MG63 (cell line): ENCODE data around the gene ZNF423. TPM values are rescaled to one million over a fixed set of nuclear protein-coding genes. Genes with fewer than 3 reads are reported as not detected.
A peak's percentile ranks its signal among the peaks of the same experiment; 100 is the strongest.
"Not testable (repeated sequence)": the region's sequence is repeated elsewhere in the genome, so short reads cannot be mapped to it uniquely, and the experiment has no call there.

Experiments used
- DNase-seq: peaks from one replicate; pipeline ENCODE4 v3.0.0-alpha.2; 2020
- H3K27me3 ChIP-seq: fragments of 250-450 bp; sonication (Bioruptor Pico); 2 replicates; pipeline ENCODE4 v1.5.1; 2020; ENCODE audit warnings: mild to moderate bottlenecking, moderate library complexity
- H3K36me3 ChIP-seq: fragments of 250-450 bp; sonication (Bioruptor Pico); 2 replicates; pipeline ENCODE4 v1.5.1; 2020; ENCODE audit warnings: mild to moderate bottlenecking, moderate library complexity
- H3K4me3 ChIP-seq: fragments of 250-450 bp; sonication (Bioruptor Pico); 2 replicates; pipeline ENCODE4 v1.5.1; 2020; ENCODE audit warnings: mild to moderate bottlenecking, moderate library complexity
- H3K9me3 ChIP-seq: fragments of 250-450 bp; sonication (Bioruptor Pico); 2 replicates; pipeline ENCODE4 v1.5.1; 2020; ENCODE audit warnings: mild to moderate bottlenecking, moderate library complexity
- total RNA-seq: library from RNA; depleted of rRNA; stranded (reverse); fragments of >200 nt; shearing (Covaris generic); gene quantifications from 2 replicates; pipeline ENCODE4 v1.2.3, GENCODE V29; 2014; ENCODE audit warnings: low replicate concordance

Gene ZNF423
- total RNA-seq, 1 experiment from 2014 or later = 0.07 TPM

DNA sequence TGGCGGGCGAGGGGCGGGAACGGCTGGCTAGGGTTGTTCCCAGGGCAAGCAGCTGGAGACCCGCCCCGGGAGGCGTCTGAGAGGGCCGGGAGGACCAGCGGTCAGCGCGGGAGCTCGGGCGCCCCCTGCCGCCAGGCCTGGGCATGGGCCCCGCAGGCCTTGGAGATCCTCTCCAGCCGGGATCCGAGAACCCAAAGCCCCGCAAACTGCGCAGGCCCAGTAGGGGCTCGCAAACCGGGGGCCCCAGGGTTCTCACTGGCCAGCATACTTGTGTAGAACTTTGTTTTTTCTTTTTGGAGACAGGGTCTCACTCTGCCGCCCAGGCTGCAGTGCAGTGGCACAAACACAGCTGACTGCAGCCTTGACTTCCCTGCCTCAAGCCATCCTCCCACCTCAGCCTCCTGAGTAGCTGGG is 20.8 kb upstream of the ZNF423 start:
- Histone ChIP-seq H3K4me3 (no peak overlapping the region), H3K27me3 (no peaks in the 10 kb centered on the region), H3K36me3 (no peaks in the 10 kb centered on the region), H3K9me3 (no peaks in the 10 kb centered on the region)
- peak; percentile 37 for DNase-seq

DNA sequence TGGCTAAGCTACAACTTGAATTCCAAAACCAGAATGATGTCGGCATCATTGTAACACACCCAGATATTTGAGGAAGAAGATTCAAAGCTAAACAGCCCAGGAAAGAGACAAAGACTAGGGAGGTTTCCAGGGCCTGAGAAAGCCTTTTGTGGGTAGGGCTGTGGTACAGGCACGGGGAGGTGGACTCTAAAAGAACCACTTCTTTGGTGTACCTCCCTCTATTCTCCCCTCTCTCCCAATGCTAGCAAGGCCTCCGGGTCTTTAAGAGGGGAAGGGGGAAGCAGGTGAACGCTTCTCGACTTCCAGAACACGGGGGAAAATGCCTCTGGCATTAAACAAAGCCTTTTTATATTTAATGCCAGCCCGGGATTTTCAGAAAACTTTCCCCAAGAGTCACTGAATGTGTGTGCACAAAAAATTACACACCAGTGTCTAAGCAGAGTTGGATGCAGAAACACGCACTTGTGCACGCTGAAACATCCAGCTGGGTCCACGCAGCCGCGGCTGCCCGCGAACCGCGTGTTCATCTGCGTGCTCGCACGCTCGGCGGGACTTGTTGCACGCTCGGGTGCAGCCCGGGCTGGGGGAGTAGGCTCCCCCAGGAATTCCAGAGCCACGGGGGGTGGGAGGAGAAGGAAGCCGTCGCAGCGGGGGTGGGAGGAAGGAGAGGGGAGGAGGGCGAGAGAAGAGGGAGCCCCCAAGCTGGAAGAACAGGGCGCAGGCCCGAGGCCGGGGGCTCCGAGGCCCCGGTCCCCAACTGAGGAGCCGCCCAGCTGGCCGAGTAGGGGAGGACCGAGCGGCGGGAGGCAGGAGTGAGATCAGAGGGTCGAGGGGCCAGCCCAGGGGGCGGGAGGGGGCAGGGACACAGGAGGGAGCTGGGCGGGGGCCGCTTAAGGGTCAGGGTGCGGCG is 20.1 kb upstream of the ZNF423 start:
- no peaks in the 10 kb centered on the region for H3K36me3 ChIP-seq
- H3K4me3 ChIP-seq = no peak overlapping the region
- no peaks in the 10 kb centered on the region for H3K9me3 ChIP-seq
- DNase-seq = no peak
- H3K27me3 ChIP-seq = no peaks in the 10 kb centered on the region

DNA sequence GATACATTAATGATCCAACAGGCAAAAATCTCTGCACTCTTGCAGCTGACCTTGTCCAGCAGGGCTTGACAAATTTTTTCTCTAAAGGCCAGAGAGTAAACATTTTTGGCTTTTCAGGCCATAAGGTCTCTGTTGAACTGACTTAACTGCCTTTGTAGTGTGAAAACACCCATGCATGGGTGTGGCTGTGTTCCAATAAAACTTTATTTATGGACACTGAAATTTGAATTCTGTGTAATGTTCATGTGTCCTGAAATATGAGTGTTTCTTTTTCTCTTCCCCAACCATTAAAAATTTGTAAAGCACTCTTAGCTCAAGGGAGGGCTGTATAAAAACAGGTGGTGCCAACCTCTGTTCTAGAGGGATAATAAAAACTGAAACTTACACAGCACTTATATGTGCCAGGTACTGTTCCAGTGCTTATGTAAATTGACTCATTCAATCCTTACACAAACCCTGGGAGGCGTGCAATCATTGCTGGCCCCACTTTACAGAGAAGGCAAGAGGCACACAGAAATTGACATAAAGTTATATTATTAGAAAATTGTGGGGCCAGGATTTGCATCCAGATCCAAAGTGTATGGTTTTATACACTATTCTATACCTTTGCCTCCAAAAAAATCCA is 18.8 kb upstream of the ZNF423 start:
- no peaks in the 10 kb centered on the region for H3K27me3 ChIP-seq
- no peak for DNase-seq
- H3K9me3 ChIP-seq = no peaks in the 10 kb centered on the region
- H3K4me3 ChIP-seq = no peak overlapping the region
- H3K36me3 ChIP-seq = no peaks in the 10 kb centered on the region

DNA sequence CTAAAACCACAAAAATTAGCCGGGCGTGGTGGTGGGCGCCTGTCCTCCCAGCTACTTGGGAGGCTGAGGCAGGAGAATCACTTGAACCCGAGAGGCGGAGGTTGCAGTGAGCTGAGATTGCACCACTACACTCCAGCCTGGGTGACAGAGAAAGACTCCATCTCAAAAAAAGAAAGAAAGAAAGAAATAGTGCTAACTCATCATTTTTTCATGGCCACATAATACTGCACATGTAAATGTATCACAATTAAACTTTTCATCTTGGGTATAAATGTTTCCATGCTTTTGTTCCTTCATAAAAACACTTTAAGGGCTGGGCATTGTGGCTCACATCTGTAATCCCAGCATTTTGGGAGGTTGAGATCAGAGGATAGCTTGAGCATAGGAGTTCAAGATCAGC is 15.9 kb upstream of the ZNF423 start:
- H3K9me3 ChIP-seq, DNase-seq, H3K4me3 ChIP-seq, H3K36me3 ChIP-seq, H3K27me3 ChIP-seq: not testable (repeated sequence)

DNA sequence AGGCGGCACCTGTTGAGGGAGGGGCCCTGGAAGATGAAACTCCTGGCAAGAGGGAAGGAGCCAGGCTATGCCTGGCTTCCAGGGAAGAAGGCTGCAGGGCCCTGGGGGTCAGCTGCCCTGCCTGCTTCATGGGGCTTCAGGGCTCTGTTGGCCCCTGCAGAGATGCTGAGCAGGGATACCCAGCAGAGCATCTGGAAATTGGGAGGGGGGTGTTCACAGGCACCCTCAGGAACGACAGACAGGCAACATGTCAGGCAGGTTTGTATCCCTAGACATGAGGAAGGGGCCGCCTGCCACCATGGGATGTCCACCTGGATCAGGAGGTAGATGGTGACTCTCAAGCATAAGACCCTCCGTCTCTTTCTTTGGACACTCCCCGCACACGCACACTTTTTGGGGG is 13.8 kb upstream of the ZNF423 start:
- DNase-seq = no peak
- Histone ChIP-seq H3K36me3 (no peaks in the 10 kb centered on the region), H3K27me3 (no peaks in the 10 kb centered on the region), H3K9me3 (no peaks in the 10 kb centered on the region), H3K4me3 (no peak overlapping the region)

DNA sequence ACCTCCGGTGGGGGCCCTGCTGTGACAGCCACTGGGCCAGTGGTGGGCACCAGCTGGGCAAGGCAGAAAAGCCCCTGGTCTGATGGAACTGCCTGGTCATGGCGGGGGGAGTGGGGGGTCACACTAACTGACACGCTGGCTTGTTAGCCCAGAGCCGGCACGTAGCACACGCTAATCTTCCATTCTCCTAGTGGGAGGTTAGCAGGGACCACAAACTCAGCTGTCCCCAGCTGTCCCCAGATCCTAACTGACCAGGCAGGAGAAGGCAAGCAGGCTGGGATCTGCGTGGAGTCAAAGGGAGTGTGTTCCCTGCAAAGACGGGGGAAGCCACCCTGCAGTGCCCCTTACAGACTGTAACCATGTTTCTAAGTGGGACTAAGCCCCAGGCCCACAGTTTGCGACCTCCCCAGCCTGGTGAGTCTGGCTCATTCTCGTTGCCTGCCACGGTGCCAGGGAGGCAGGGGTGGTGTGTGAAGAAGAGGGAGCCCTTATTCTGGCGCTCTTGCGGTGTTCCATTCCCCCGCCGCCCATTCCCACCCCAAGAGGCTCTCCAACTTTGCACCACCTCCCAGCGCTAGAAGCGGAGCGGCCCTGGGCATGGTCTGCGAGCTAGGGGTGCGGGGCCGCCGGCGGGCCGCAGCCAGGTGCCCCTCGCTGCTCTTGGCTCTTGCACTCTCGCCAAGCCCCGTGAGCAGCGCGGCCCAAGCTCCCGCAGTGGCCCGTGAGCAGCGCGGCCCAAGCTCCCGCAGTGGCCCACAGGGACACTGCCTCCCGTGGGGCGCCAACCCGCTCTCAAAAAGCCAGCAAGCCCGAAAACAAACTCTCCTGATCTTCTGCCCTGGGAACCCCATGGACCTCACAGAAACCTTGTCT is 12.1 kb upstream of the ZNF423 start:
- no peak overlapping the region for H3K4me3 ChIP-seq
- DNase-seq = no peak
- H3K9me3 ChIP-seq = no peaks in the 10 kb centered on the region
- H3K27me3 ChIP-seq = no peaks in the 10 kb centered on the region
- no peaks in the 10 kb centered on the region for H3K36me3 ChIP-seq

DNA sequence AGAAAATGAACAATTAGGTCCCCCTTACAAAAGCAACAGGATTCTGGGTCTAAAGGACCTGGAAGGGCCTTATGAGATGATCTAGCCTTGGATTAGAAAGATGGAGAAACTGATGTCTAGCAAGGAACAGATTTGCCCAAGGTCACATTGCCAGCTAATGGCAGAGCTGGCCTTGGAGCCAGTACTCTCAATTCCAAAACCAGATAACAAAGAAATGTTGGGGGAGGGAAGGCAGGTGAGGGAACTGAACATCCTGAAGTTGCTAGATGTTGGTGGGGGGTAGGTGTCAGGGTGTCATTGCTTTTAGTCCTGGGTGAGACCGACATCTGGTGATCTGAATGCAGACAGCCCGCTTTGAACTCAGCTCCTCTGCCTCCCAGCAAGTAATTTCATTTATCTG is 11.3 kb upstream of the ZNF423 start:
- DNase-seq = no peak
- H3K27me3 ChIP-seq = no peaks in the 10 kb centered on the region
- no peaks in the 10 kb centered on the region for H3K9me3 ChIP-seq
- no peak overlapping the region for H3K4me3 ChIP-seq
- H3K36me3 ChIP-seq = no peaks in the 10 kb centered on the region

DNA sequence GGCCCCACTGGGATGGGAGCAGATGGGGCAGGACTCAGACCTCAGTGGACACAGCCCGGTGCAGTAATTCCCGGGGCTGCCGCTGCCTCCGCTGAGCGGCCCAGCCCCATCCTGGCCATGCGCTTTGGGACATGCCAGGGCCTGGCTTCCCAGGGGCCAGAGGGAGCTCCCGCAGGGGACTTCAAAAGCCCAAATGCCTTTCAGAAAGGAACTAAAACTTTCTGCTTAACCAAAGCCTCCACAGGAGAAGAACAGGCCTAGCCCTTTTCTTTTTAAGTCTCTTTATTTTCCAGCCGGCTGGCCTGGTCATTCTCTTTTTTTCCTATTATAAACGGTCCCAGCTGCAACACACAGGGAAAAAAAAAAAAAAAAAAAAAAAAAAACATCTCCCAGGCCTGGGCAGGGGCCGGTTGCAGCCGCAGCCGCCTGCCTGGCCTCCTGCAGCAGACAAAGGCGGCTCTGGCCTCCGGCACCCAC is 10.7 kb upstream of the ZNF423 start:
- Histone ChIP-seq H3K27me3 (no peaks in the 10 kb centered on the region), H3K36me3 (no peaks in the 10 kb centered on the region), H3K4me3 (no peak overlapping the region), H3K9me3 (no peaks in the 10 kb centered on the region)
- no peak for DNase-seq

DNA sequence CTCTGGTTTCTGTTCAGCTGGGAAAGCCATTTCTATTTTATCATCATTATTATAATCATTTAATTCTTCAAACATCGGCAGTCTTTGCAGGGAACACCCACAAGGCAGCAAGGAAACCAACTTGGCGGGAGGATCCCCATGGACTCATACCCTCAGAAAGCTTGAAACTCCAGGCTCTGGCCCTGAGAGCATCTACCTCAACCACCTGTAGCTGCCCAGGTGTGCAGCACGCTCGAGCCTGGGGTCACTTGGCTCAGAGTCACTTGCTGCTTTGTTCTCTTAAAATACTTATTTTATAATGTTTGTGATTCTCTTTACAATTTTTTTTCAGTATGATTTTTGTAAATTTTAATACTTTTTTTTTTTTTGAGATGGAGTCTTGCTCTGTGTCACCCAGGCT is 6.8 kb upstream of the ZNF423 start:
- no peaks in the 10 kb centered on the region for H3K36me3 ChIP-seq
- no peak overlapping the region for H3K4me3 ChIP-seq
- H3K27me3 ChIP-seq = peaks cover 11% of the 10 kb centered on the region
- DNase-seq = no peak
- H3K9me3 ChIP-seq = no peaks in the 10 kb centered on the region

DNA sequence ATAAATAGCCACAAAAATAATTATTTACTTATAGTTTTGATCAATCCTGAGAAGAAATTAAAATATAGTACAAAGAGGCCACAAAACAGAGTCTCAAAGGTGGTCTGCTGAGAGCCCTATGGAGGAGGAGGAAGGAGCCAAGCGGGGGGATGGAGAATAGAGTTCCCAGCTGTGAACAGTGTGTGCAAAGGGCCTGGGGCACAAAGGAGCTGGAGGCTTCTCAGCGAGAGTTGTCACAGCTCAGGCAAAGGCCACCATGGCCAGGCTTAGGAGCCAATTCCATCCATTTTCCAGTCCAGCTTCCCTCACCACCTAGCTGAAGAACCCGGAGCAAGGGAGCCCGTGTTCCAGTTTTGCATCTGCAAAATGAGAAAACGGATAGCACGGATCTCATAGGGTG is 5.4 kb upstream of the ZNF423 start:
- Histone ChIP-seq H3K4me3 (no peak overlapping the region), H3K27me3 (peaks cover 15% of the 10 kb centered on the region)
- no peak for DNase-seq

DNA sequence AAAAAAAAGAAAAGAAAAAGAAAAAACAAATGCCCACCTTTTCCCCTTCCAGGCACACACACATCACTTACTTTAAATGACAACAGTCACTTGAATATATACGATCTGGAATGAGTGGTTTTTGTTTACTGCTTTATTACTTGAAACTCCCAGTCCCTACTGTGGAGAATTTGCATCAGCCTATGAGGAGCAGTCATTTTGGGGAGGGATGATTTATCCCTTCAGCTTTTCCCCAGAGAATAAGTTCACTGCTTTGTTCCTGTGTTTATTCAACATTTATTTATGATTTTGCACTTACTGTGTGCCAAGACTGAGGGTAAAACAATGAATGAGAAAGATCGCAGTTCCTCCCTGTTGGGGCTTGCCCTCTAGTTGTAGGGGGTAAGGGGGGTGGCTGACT is 4.7 kb upstream of the ZNF423 start:
- H3K9me3 ChIP-seq = no peaks in the 10 kb centered on the region
- no peak overlapping the region for H3K4me3 ChIP-seq
- H3K27me3 ChIP-seq = peaks cover 15% of the 10 kb centered on the region
- no peaks in the 10 kb centered on the region for H3K36me3 ChIP-seq
- no peak for DNase-seq

More for the DNA sequence above, 5.4 kb upstream of the ZNF423 start:
- Histone ChIP-seq H3K36me3 (no peaks in the 10 kb centered on the region), H3K9me3 (no peaks in the 10 kb centered on the region)

DNA sequence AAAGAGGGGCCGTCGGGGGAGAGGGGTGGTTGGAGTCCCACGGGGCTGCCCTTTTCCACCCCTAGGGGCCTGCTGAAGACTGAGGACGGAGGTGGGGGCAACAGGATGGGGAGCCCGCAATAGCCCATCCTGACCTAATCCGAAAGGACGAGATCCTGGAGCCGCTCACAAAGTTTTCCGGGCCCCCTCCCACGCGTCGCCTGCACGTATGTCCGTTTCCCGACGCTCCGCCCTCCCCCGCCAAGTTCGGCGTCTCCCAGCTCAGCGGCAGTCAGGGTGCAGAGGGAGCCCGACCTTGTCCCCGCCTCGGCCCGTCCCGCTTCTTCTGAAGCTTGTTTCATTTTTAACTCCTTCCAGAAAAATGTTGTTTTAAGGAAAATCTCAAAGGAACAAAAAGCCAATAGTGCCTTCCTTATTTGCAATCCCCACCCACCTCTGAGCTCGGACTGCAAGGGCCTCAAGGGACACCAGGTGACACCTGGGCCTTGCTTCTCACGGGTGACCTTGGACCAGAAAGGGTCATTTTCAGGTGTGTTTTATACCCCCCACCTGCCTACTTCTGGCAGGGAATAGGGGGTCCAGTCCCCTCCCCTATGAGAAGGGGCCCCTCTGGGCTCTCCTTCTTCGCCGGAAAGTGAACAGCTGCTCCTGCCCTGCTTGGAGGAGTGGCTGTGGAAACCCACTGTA is 3.4 kb upstream of the ZNF423 start:
- no peaks in the 10 kb centered on the region for H3K9me3 ChIP-seq
- H3K36me3 ChIP-seq = no peaks in the 10 kb centered on the region
- DNase-seq = no peak
- no peak overlapping the region for H3K4me3 ChIP-seq
- H3K27me3 ChIP-seq = peaks cover 15% of the 10 kb centered on the region

DNA sequence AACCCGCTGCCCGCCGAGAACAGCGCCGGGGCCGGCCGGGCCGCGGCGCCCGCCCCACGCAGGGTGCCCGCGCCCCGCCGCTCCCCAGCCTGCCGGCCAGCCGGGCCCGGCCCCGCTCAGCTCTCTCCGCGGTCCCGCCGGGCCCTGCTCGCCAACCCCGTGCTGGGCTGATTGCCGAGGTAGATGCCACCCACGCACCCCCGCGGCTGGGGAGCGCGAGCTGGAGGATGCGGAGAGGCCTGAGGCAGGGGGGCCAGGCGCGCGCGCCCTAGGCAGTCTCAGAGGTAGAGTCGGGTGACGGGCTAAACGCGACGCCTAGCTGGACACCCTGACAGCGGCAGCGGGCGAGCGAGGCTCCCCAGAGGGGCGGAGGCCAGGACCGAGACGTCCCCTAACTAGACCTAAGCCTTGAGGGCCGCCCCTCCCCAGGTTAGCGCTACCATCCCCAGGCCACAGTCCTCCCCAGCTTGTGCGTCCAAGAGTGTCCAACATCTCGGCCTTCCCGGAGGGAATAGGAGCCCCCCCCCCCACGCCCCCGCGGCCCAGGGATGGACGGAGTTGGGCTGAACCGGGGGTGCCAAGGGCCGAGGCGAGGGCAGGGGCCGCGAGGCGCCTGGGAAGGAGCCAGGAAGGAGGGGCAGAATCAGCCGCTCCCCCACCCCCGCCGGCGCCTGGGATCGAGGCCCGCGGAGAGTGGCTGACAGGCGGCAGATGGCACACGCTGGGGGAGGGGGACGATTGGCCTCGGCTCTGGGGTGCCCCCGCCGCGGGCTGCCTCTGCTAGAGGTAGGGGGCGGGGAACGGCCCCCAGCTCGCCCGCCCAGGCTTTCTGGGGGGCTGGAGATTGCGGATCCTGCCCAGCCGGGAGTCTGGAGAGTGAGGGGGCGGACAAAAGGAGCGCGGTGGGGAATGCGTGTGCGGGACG is 2.5 kb upstream of the ZNF423 start:
- H3K36me3 ChIP-seq = no peaks in the 10 kb centered on the region
- no peak overlapping the region for H3K4me3 ChIP-seq
- H3K9me3 ChIP-seq = no peaks in the 10 kb centered on the region
- DNase-seq = peak; percentile 31
- peaks cover 15% of the 10 kb centered on the region for H3K27me3 ChIP-seq

DNA sequence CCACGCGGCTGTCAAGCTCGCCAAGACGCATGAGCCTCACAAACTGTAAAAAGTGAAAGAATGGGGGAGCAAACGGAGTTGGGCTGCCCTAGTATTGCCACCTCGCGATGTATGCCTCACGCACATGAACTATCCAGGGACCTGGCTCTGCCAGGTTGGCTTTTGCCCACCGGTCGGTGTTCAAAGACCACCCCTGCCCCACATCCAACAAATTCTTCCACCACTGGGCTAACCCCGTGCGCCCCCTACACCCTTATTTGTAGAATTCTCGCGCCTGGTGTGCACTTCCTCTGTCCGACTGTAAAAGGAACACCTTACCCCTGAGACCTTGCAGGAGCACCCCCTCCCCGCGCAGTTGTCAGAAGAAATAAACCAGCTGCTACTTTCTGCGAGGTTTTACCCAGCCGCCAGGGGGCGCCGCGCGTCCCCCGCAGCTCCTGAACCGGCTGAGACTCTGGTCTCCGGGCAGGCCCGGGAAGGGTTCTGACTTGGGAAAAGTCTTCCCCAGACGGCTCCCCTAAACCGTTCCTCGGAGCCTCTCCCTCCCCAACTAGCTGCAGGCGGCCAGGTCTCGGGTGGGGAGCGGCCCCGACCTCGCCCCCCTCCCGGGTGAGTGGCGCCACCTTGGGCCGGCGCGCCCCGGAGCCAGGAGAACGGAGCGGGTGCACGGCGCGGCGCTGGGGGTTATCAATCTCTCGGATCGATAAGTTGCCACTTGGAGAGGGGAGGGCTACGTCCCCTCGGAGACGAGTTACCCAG is 1.7 kb upstream of the ZNF423 start:
- H3K9me3 ChIP-seq = no peaks in the 10 kb centered on the region
- H3K36me3 ChIP-seq = no peaks in the 10 kb centered on the region
- H3K4me3 ChIP-seq = no peak overlapping the region; the same call in 1 of the 2 replicates
- H3K27me3 ChIP-seq = peaks cover 15% of the 10 kb centered on the region
- peak; percentile 27 for DNase-seq
